HG02759 (cell line): Measurements from ENCODE around the gene SCUBE2.

Source experiments
- ATAC-seq: cut with Tn5 transposase; IDR thresholded peaks from one replicate; pipeline ENCODE4 v1.9.1; 2021; ENCODE audit warnings: mild to moderate bottlenecking, moderate library complexity; ENCODE audit not compliant: unreplicated experiment

Gene SCUBE2

DNA sequence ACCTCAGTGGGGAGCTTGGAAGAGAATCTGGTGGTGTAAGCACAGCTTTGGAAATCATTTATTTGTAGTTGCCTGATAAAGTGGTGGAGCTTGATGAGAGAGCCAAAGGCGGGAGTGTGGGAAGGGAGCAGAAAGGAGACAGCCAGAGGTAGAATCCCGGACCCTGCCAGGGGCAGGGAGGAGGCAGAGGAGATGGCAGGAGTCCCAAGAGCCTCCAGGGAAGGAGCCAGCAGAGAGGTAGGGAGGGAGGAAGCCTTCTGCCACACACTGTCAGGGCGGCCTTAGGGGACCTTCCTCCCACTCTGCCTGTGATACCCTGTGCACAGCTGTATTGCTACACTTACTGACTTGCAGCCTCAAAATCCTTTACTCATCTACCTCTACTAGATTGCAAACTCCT lies 15.4 kb downstream of the SCUBE2 start:
- ATAC-seq, result no peak

DNA sequence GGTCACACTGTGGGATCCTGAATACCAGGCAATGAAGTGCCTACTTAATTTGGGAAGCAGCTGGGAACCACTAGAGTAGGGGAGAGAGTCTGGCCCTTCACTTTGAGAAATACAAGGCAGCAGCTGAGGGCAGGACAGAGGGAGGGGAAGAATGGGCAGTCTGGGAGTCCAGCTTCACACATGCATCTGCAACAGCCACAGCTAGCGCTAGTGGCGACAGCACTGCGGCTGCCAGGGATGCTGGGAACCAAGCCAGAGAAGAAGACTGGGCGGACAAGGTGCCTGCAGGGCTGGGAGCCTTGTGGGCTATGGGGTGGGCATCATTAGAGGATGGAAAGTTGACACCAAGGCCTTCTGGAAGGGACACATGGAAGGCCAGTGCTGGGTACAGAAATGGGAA lies 15.8 kb downstream of the SCUBE2 start:
- no peak for ATAC-seq

DNA sequence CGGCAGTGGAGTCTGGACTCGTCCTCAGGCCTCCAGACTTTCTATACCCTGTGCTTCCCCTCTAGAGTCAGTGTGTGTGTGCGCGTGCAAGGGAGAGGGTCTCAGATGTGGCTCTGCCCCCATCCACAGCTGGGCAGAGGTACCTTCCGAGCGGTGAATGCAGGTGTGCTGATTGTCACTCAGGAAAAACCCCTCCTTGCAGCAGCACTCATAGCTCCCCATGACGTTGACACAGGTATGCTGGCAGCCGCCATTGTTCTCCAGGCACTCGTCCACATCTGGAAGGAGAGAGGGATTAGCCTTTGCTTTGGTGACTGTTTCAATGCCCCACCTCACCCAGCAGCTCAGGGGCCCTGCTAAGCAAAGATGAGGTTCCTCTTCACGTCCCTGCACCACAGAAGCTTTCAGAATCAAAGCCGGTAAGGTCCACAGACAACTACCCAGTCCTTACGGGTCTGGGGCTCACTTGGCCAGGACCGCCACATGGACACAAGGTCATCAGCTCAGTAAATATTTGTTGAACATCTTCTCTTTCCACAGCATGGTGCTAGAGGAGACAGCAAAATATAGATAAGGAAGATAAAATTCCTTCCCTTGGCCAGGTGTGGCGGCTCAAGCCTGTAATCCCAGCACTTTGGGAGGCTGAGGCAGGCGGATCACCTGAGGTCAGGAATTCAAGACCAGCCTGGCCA lies 16.9 kb downstream of the SCUBE2 start:
- ATAC-seq, result no peak

DNA sequence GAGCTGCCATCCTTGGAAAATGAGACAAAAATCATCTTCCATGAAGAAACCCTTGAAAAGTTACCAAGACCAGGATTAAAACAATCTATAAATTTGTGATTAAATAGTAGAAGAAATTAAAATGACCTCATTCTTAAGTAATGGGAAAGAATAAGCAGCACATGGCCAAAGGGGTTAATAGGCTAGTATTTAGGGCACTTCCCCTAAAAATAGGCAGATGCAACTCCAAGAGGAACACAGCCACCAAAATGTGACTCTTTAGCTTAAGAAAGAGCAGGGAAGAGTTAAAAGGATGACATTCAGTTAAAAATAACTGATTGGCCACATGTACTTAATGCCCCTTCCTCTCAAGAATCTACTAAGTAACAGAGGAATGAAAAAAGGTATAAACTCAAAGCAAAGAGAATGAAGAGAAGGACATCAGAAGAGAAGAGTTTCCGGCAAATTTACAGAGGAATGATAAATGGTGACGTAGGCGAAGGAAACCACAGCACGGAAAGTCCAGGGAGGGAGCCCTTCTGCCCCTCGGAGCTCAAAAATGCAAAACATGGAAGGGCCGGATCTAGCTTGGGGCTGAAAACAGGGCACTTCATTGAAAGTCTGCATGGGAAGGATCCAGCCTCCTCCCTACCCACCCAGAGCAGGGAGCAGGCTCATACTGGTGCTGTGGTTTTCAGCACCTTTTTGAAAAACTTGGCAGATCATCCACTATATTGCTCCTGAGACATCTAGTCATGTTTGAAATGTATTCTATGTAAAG lies 17.8 kb downstream of the SCUBE2 start:
- ATAC-seq, result no peak

DNA sequence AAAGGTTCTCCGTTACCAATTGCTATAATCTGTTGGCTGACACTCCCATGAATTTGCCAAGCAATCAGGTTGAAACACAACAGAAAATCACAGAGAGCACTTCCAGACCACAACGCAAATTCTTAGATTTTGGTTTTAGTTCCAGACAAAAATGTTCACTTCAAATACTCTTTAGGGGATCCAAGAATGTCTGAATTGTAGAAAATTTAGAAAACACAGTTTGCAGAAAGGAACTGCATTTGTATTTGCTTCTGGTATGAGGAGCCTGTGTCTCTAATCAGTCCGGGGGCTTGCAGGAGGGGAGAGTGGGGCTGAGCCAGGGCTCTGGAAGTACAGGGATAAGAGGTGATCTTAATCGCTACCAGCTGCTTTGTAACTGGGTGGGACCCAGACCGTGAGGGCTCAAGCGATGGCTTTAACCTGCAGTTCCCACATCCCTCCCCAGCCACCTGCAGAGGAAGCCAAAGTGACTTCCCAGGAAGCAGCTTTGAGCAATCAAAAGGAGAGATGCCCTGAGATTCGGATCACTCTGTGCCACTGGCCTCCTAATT lies 18.7 kb downstream of the SCUBE2 start:
- no peak for ATAC-seq

DNA sequence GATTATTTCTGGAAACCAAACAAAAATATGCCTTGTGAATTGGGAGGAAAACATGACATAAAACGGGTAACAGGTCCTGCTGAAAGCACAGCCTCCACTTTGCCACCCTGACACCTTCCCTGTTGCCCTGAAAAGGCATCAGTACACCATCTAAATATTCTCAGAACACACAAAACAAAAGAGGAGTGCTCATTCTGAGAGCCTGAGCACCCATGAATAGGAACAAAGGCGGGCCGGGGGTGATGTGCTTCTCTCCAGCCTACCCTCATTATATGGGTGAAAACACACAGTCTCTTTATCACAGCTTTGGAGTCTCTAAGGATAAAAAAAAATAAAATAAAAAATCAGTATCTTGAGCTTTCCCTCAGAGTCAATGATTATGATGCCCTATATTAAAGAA lies 19.7 kb downstream of the SCUBE2 start:
- no peak for ATAC-seq

DNA sequence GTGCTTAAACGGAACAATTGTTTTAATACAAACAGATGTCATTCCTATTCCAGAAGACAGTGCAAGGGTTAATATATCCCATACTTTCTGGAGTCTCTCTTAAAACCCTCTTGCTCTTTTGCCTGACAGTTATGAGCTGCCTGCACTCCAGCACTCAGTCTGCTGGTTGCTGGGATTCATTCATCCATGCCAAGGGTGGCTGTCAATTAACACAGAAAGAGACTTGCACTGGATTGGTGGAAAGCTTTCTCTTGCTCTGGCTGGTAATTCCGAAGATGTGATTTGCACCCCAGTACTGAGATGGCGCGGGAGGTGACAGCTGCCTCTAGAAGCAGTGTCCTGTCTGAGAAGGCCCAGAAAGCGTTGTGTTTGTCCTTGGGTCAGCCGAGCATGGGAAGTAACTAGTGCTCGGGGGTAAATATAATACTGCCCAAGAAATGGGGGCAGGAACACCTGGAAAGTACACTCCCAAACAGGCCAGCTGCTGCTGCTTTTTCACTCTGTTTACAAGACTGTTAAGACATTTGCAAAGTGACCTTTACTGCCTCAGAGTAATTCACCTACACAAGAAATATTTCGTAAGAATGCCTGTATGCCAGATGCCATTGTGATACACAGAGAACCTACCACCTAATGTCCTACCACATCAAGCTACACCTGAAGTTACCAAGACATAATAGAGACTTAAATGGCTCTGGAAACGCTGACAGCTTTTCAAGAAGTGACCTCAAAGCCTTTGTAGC lies 20.5 kb downstream of the SCUBE2 start:
- no peak for ATAC-seq

DNA sequence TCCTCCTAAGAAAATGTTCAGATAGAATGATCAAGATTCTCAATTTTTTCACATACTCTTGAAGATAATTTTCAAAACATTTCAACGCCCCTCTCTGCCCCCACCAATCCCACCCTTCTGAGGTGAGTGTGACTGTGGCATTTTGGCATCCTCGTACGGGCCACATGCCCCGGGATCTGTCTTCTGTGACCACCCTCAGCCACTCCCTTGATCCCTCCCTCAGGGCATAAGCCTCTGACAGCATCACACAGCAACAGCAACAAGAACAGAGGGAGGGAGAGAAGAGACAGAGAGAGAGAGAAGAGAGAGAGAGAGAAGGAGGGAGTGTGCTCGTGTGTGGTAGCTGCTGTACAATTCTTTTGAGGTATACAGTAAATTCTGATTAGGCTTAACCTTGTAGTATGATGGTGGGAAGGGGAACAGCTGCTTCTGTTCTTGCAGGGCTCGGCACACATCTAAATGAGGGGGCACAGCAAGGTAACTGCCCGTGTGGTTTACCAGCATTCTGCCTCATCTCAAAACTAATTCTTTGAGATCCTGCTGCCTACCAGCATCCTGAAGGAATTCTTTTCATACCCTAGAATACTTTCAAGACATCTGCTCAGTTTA lies 21.4 kb downstream of the SCUBE2 start:
- ATAC-seq, result no peak

DNA sequence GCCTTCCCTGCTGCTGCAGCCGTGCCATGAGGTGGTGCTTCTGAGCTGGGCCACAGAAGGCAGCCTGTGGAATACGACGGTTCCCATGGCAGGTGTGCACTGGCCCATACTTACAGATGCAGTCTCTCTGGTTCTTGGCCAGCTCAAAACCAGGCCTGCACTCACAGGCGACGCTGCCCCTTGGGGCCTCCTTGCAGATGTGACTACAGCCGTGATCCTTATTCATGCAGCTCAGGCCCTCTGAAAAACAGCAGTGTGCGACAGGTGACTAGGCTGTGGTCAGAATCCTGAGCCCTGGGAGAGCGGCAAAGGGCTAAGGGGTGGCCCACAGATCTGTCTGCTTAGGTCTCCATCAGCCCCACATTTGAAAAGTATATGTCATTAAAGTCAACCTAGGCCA lies 22.1 kb downstream of the SCUBE2 start:
- no peak for ATAC-seq

DNA sequence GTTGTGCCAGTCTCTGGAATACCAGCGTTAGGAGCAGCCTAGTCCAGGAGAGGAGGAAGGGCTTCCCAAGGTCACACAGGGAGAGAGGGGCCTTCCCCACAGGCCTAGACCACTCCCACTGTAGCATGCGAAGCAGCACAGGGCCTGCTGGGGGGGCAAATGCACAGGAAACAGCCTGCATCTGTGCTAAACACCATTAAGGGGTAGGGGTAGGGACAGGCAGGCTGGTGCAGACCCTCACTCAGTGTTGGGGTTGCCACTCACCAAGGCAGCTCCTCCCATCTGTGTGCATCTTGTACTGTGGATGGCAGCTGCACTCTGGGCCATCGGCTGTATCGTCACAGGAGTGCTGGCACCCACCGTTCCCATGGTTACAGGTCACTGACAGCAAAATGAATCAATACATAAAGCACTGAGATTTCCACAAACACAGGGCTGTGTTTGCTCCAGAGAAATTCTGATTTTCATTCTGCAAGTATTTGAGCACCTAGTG lies 24.9 kb downstream of the SCUBE2 start:
- ATAC-seq, result no peak

DNA sequence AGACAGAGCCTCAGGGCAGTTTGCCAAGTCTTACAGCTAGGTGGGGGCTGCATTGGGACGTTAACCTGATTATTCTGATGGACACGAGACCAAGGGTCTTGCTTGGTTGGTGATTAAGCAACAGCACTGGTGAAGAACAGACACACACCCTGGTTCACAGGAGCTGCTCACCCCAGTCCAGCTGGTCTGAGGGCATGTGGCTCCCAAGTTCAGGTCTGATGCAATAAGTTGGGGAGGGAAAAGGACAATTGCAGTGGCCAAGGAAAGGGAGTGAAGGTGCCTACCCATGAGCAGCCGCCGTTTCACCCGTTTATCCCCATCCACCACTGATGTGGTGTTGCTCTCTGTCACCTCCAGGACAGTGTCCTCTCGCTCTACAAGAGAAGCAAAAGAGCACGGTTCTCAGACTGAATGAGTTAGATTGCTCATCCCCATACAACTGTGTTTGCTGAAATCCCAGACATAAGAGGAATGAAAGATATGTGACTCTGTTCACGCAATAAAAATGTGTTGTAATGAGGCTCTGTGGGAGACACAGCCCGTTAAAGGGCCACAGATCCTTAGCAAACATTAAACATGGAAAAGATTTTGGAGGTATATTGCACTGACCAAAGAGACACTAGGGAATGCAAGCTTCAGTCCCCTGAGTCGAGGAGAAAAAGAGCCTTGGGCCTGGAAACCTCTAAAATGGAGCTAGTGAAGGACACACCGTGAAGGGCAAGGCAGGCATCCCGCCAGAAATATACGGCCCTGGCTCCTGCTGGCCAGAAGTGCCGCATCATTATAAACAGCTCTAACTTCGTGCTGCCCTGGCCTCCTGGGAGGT lies 25.6 kb downstream of the SCUBE2 start:
- no peak for ATAC-seq

DNA sequence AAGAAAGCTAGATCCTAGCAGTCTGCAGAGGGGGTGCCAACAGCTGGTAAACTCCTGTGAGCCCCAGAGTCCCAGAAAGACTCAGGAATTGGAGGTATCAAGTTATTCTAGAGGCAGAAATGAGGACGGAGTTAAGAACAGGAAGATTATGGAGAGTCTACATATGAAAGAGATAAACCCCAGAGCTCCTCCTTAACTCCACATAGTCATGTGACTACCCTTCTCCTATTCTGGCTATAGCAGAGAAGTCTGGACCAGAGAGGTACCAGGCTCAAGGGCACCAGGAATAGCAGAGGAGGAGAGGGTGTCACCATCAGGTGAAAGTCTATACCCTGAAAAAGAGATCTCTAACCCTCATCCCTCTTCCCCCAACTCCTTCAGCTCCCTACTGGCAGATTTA lies 29.6 kb downstream of the SCUBE2 start:
- ATAC-seq, result no peak

DNA sequence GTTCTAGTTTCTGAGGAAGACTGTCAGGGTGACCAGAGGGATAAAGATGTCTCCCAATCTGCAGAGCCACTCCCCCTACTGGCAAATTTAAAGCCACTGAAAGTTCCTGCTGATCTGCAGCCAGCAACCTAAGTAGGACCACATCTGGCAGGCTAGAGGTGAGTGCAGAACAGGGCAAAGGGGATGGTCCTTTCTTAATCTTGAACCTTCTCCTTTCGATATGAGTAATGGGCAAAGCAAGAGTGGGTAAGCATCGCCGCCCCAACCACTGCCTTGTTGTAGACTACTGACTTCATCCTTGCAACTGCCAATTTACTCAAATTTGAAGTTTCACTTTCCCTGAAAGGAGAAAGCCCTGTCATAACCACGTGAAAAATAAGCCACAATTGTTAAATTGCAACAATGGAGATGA lies 30.7 kb downstream of the SCUBE2 start:
- ATAC-seq, result peak; percentile 99

DNA sequence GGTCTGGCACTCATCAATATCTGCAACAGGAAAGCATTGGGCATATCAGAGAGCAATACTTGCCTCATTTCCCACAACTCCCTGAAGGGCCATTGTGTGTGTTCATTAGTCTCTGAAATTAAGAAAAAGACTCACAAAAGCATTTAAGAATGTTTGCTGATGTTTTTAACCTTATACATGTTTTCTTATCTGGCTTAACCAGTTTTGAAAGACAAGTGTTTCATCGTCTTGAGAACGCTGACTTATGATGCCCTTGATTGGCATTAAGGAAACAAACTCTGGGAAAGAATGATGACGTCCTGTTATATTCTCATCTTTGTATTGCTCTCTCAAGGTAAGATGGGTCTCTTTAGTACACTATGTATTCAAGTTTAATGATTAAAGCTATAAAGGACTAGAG lies 32.0 kb downstream of the SCUBE2 start:
- no peak for ATAC-seq

DNA sequence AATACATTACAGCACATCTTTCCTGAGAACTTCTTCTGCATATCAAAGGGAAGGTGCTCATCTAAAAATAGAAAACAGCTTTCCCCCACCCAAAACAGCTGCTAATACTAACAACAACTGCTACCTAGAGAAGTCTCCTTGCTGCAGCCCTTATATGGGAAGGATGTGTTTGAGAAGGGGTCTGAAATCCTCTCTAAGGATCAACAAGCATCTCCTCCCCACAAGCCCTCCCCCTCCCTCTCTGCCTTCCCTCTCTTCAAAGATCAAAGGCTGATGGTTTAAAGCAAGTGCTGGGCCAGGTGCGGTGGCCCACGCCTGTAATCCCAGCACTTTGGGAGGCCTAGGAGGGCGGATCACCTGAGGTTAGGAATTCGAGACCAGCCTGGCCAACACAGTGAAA lies 33.5 kb downstream of the SCUBE2 start:
- ATAC-seq, result no peak

DNA sequence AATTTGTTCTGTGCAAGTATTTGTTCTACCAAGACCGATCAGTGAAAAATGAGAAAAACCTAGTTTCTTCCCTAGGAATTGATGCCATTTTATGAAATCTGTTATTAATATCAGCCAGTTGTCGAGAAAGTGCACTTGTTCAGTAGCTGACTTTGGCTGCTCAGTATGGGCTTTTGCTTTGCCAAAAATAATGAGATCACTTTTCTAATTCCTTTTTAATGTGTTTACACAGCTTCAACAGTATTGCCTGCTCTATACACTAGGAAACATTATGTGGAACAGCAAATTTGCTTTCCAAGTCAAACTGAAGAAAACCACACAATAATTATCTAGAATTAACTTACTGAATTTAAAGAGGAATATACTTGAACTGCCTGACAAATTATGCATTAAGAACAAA lies 34.4 kb downstream of the SCUBE2 start:
- ATAC-seq, result no peak

DNA sequence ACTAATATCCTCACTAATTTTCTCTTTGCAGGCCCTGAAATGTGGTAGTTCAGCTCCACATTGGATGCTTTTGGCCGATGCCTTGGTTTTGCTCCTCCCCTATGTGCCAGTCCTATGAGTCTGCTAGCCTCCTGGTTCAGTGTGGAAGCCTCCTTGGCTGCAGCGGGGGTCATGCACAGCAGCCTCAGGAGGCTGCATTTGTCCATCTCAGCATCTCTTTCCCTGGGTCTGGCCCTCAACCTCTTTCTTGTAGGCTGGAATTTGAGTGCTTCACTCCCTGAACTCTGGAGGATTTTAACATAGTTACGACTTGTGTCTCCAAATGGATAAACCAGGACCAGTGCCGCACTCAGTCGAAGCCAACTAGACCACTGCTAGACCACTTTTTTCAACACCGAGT lies 34.9 kb downstream of the SCUBE2 start:
- no peak for ATAC-seq

DNA sequence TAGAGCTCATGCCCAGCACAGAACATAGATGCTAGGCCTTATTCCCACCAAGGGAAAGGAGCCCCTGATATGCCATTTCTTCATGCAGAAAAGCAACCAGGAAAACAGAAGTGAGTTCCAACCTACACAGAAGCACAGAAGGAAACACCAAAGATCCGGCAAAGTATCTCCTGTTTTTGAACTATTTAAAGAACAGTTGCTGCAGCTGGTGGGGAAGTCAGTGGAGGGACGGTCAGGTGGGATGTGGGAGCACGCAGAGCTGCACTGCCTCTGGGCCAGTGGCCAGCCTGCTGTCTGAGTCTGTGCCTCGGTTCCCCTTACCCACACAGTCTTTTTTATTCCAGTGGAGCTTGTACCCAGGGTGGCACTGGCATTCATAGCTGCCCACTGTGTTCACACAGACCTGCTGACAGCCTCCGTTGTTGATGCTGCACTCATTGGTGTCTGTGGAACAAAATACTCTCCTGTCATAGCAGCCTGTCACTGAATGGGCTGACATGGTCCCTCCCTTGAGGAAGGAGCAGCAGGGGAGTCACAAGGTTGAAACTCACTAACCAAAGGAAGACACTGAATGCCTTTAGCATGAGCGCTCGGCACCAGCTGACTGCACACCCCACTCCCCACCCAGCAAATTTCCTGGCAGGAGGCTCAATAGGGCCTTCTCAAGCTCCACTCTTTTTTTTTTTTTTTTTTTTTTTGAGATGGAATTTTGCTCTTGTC lies 37.9 kb downstream of the SCUBE2 start:
- no peak for ATAC-seq

DNA sequence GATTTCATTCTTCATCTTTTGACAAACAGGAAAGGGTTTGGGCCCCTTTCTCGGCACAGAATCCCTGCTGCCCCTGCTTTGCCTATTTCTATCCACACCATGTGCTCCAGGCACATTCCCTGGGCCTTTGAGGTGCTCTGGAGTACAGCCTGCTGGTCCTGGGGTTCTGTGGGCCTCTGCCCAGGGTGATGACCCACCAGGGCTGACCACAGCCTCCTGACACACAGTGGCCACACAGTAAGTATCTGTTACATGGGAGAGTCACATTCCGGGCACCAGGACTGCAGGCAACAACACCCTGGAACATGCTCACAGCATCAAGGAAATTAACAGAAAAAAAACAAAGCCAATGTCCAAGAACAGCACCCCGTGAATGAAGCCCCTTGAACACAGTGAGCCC lies 39.1 kb downstream of the SCUBE2 start:
- no peak for ATAC-seq

DNA sequence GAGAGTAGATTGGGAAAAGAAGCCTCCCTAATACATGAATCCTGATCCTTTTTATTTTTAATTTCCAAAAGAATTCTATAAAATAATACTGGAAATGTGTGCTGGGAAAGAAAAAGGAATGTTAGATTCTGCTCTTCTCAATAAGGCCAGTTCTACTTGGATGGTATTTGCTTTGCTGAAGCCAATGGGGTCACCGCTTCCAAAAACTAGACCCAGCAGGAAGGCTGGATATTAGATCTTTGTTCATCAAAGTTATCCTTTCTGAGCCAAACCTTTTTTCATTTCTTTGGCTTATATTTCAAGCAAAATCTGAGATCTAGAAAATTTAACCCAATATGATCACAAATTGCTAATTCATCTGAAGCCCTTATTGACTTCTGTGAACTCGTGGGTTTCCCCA lies 41.4 kb downstream of the SCUBE2 start:
- ATAC-seq, result no peak
